GM18907 (cell line): ENCODE measurements around the gene AMDHD1.
A peak's percentile ranks its signal among the peaks of the same experiment; 100 is the strongest.

Experiments
- ATAC-seq: cut with Tn5 transposase; IDR thresholded peaks from one replicate; pipeline ENCODE4 v1.9.1; 2021; ENCODE audit warnings: mild to moderate bottlenecking, moderate library complexity; ENCODE audit not compliant: unreplicated experiment

Gene AMDHD1

GRCh38 chr12:95993907-95994306 lies 50.8 kb downstream of the AMDHD1 start:
- ATAC-seq, result no peak

DNA sequence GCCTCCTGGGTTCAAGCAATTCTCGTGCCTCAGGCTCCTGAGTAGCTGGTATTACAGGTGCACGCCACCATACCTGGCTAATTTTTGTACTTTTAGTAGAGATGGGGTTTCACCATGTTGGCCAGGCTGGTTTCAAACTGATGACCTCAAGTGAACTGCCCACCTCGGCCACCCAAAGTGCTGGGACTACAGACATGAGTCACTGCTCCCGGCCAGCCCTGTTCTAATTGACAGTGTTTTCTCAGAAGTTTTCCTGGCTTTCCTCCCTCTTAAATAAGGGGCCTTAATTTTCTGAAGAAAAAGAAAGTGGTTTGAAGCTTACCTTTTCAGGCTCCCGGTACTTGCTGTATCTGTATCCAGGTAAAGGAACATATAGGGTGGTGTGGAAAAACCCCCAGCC lies 51.3 kb downstream of the AMDHD1 start:
- no peak for ATAC-seq

GRCh38 chr12:95995238-95996031 lies 52.3 kb downstream of the AMDHD1 start:
- ATAC-seq, result no peak

- no peak for ATAC-seq
These were observed 53.0 kb downstream of the AMDHD1 start, which contains the start of gene HAL for GRCh38 chr12:95996034-95996658. HAL (minus strand) TSS chr12:95996344; CDS start chr12:95995910, 434 bp downstream.

- ATAC-seq, result no peak
These were observed 54.1 kb downstream of the AMDHD1 start for GRCh38 chr12:95997276-95997675.

DNA sequence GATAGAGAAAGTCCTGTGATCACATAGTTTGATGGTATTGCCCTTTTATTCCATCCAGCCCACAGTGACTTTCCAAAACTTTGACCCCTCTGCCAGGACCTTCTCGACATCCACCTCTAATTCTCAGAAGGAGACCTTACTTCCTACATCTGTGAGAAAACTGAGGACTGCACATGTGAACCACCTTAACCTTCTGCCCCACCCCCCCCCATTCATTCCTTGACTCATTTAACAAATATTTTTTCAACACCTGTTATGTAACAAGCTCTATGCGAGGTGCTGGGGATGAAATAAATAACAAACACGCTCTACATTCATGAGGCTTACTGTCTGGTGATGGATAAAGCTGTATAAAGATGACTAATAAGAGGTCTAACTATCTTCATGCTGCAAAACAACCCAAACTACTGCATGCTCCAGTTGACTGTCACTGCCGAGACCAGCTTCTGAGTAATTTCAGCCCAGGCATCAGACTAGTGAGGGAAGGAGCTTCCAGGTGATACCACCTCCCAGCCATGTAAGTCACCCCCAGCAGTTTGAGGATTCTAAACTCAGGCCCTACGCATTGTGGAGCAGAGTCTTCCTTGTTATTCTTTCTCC lies 54.9 kb downstream of the AMDHD1 start:
- no peak for ATAC-seq

- peak; percentile 94 for ATAC-seq
These were observed 55.6 kb downstream of the AMDHD1 start for GRCh38 chr12:95998611-95999286.

GRCh38 chr12:95999484-95999883 lies 56.4 kb downstream of the AMDHD1 start:
- no peak for ATAC-seq

DNA sequence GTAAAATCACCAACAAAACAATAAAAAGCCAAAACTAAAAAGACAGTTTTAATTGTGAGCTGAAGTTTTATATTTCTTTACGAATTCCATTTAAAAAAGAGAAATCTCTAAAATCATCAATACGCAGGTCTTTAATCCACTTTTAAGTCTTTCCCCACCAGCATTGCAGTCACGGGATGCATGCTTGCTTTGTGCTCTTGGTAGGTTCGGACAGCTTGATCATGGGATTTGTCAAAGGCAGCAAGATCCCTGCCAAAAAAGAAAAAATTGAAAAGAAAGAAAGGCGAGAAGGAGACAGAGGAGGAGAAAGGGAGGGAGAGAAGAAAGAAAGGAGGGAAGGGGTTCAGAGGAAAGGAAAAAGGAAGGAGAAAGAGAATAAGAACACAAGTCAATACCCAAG lies 57.7 kb downstream of the AMDHD1 start:
- ATAC-seq, result no peak

GRCh38 chr12:96006727-96007126 lies 63.6 kb downstream of the AMDHD1 start:
- no peak for ATAC-seq

DNA sequence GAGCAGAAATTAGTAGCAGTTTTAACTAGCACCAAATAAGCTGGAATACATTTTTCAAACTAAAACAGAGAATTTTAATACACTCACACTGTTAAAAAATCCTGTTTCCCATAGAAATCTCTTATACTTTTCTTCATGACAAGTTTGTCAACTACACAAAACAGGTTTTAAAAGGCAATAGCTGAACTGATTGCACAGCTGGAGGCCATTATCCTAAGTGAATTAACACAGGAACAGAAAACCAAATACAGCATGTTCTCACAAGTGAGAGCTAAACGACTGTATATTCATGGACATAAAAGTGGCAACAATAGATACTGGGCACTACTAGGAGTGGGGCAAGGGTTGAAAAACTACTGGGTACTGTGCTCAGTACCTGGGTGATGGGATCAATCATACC lies 64.6 kb downstream of the AMDHD1 start:
- no peak for ATAC-seq

DNA sequence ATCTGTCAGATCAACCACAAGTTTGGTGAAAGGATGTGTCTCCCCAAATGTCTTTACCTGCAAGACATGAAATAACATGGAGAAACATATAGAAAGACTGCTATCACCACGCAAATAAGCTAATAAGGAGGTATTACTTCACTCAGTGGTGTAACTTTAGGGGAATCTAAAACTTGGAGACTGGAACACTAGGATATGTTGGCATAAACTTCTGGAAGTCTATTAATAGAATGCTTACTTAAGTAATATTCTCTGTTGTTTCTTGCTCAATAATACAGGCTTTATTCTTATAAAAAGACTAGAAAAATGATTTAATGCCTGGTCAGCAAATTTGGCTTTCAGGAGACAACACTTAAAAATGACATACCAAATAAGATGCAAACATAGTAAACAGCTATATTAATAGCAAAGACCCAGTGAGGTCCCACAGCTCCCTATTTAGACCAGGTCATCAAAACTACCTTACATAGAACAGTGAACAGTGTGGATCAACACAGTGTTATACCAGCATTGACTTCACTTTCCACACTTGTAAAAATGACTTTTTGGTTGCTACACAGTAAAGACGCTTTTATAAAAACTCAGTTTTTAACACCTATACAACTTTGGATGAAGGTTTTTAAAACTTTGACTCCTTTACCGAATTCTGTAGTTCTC lies 71.9 kb downstream of the AMDHD1 start:
- ATAC-seq, result no peak

DNA sequence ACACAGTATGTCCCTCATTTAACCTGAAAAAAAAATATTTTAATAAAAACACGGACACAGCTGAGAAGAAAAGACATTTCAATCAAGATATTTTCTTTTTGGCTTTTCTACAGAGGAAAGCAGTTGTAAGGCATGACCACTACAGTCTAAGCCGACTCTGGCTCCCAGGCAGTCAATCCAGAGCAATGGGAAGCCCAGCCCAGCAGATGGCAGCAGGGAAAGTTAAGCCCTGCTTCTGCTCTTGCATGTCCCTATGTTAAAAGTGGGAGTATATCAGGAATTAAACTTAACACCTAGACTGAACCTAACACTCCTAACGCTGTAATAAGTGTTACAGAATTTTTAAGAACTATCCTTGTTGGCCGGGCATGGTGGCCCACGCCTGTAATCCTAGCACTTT lies 72.5 kb downstream of the AMDHD1 start:
- no peak for ATAC-seq
